Measurements from ENCODE around the gene FMO5.
A peak's percentile ranks its signal among the peaks of the same experiment; 100 is the strongest.
"Not testable (repeated sequence)": the region's sequence is repeated elsewhere in the genome, so short reads cannot be mapped to it uniquely, and the experiment has no call there.

The FMO5 gene

DNA sequence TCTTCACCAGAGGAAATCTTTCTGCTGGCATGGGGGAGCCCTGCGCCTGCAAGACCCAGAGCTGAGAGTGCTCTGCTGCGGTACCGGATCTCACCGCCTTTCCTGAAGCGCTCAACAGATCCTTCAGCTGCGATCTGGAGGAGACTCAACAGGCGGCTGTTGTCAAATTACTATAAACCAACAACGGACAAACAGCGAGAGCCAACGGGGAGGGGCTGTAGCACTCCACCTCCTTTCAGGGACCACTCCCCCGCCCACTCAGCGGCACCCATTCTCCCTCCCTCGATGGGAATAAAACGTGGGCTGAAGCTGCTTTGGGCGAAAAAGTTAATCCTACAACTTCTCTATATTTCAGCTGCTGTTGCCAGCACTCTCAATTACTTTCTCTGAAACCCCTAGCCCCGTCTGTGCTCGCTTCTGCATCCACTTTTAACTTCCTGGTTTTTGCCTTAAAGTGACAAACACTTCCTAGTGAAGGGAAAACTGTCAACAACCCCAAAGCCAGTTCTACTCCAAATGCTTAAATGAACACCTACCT lies at the start of gene FMO5:
Gene FMO5, minus strand, starts transcription at position 147 of the 538 bp plus-strand sequence. CDS start 310 bp downstream, outside the sequence.
- DNase-seq (ENCODE audit: low read depth in 2 of 2) = peak in 1 of 2 experiments; percentile 22

GRCh38 chr1:147273409-147274336 lies 48.5 kb upstream of the FMO5 start:
- DNase-seq (ENCODE audit: low read depth in 2 of 2) = no peak

- no peak for DNase-seq (ENCODE audit: low read depth in 2 of 2)
Observed at GRCh38 chr1:147272042-147272441, 46.9 kb upstream of the FMO5 start.

DNA sequence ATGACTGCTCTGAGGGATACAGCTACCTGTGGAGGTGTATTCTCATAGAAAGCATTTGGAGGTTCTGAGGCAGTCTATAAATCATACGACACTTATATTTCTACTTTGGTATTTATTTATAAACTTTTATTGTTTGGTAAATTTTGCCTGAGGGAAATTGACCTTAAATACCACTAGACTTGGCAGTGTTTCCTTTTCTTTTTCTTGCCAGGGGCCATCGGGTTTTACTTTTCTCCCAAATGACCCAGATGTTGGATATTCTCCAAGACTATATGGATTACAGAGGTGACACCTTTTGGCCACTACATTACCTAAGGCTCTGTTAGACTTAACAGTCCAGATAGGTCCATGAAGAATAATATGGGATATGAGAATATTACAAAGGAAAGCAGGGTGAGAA lies 45.6 kb upstream of the FMO5 start:
- no peak for DNase-seq (ENCODE audit: low read depth in 2 of 2)

- no peak for DNase-seq (ENCODE audit: low read depth in 2 of 2)
Observed at GRCh38 chr1:147267711-147268110, 42.6 kb upstream of the FMO5 start.

- no peak for DNase-seq (ENCODE audit: low read depth in 2 of 2)
Observed at GRCh38 chr1:147266381-147266780, 41.2 kb upstream of the FMO5 start.

DNA sequence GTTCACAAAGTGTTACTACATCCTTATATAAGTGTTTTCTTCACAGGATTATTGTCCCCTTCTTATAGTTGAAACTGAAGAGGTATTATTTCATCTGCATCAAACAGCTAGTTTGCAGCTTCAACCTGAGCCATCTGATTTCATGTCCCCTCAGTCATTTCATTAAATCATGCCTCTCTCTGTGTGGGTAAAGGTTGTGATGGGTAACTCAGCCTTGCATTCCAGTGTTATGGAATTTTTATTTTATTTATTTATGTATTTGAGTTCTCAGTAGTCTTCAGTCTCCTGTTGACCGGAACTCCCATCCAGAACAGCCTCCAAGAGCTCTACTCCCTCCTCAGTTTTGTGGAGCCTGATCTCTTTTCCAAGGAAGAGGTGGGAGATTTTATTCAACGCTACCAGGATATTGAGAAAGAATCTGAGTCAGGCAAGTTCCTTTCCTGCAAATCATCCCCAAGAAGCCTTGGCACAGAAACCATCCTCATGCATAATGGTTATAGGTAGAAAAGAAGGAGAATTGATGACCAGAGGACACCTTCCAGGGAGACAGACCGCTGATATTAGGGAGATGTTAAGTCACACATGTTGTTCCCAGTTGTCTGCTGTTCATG lies 39.1 kb upstream of the FMO5 start:
- no peak for DNase-seq (ENCODE audit: low read depth in 2 of 2)

- DNase-seq (ENCODE audit: low read depth in 2 of 2) = no peak
Observed at GRCh38 chr1:147260956-147261355, 35.8 kb upstream of the FMO5 start.

DNA sequence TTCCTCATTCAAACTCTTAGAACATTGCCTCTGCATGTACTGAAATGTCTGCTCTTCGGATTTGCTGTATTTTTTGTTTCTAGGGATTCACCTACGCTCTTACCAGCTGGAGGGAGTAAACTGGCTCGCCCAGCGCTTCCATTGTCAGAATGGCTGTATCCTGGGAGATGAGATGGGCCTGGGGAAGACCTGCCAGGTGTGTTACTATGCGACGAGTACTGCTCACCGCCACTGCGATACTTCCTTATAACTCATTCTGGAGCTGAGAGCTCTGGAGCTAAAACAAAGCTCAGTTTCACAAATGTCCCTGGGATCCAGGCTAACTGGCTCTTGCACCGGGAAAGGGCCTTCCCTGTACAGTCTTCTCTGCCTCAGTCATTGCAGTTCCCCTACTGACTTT lies 27.4 kb upstream of the FMO5 start:
- DNase-seq (ENCODE audit: low read depth in 2 of 2) = no peak

- no peak for DNase-seq (ENCODE audit: low read depth in 2 of 2)
Observed at GRCh38 chr1:147247656-147248238, 22.6 kb upstream of the FMO5 start.

GRCh38 chr1:147246910-147247655 lies 21.9 kb upstream of the FMO5 start:
- no peak for DNase-seq (ENCODE audit: low read depth in 2 of 2)

- no peak for DNase-seq (ENCODE audit: low read depth in 2 of 2)
Observed at GRCh38 chr1:147246044-147246690, 21.0 kb upstream of the FMO5 start.

- DNase-seq (ENCODE audit: low read depth in 2 of 2) = no peak
Observed at GRCh38 chr1:147245586-147246021, 20.5 kb upstream of the FMO5 start.

- DNase-seq (ENCODE audit: low read depth in 2 of 2) = no peak
Observed at GRCh38 chr1:147245129-147245528, 20.0 kb upstream of the FMO5 start.

DNA sequence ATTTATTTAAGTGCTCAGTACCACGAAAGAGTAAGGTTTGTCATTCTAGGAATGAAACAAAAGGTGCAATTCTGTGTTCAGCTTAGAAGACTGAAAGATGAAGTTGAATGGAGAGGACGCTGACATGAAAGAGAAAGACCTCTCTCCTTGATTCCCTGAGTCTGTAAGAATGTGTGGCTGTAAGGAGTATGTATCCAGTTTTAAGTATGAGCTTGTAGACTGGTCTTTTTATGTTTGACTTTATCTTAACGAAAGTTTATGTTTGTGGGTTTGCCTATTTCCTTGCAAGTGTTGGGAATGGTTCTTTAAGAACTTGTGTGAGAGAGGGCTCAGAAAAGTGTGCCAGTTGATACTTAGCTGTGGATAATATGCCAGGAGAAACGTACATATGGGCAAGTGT lies 18.7 kb upstream of the FMO5 start:
- DNase-seq (ENCODE audit: low read depth in 2 of 2) = no peak

GRCh38 chr1:147243228-147243685 lies 18.1 kb upstream of the FMO5 start:
- no peak for DNase-seq (ENCODE audit: low read depth in 2 of 2)

DNA sequence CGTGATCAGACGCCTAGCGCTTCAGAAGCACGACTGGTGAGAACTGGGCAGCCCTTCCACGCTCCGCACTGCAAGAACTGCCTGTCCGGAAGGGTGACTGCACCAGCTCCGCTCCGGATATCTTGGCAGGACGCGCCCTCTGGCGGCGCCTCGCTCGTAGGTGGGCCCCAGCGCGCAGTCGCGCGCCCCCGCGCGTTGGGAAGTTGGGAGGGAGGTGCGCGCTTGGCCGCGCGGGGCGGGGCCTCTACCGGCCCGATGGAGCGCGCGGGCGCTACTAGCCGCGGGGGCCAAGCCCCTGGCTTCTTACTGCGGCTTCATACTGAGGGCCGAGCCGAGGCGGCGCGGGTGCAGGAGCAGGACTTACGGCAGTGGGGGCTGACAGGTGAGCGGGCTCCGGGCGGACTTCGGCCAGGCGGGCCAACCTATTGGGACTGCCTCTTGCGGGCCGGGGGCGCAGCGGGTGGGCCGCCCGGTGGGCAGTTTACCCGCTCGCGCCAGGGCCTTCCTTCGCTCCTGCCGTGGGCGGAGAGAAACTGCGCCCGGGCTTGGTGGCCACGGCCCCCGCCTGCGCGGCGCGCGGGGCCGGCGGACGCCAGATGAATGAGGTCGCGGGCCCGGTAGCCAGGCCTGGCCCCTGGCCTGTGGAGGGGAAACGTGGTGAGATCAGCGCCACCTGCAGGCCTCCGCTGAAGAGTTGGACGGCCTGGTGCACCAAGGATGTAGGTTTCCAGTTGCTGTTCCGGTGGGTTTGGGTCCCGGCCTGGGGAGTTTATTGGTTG lies 17.5 kb upstream of the FMO5 start, which contains the start of gene CHD1L:
Gene CHD1L, plus strand, starts transcription at position 236 of the 779 bp plus-strand sequence. Its CDS starts 20 bp downstream, at position 256.
- DNase-seq (ENCODE audit: low read depth in 2 of 2) = peak; percentile 80 to 88

DNA sequence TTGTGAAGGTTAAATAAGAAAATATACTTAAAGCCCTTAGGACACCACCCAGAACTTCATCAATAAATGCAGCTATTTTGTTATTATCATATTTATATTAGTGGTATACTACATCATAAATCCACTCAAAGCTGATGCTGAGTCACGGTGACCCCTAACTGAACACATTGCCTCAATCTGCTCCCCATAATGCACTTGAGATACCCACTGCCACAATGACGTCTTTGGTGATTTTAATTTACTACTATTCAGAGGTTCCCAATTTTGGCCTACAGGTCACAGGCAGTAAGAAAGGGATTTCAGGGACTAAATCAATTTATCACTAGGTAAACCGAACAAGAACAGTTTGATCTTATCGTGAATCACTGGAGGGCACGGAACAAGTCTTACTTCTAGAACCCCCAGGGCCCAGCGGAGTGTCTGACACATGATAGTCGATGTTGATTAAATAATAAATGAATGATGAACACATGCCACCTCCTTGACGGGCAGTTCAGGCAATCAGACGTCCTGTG lies 16.9 kb upstream of the FMO5 start:
- no peak for DNase-seq (ENCODE audit: low read depth in 2 of 2)

- not testable (repeated sequence) for DNase-seq (ENCODE audit: low read depth in 2 of 2)
Observed at GRCh38 chr1:147240131-147240721, 15.1 kb upstream of the FMO5 start.

Measured in stimulated activated CD4-positive, alpha-beta T cell treated with anti-CD3 and anti-CD28 coated beads, Interleukin-12 subunit alpha, Interleukin-12 subunit beta, amount 100 ng/mL, for 24 hours (primary cell).